ENCODE results near the gene PCNT.

PCNT gene

DNA sequence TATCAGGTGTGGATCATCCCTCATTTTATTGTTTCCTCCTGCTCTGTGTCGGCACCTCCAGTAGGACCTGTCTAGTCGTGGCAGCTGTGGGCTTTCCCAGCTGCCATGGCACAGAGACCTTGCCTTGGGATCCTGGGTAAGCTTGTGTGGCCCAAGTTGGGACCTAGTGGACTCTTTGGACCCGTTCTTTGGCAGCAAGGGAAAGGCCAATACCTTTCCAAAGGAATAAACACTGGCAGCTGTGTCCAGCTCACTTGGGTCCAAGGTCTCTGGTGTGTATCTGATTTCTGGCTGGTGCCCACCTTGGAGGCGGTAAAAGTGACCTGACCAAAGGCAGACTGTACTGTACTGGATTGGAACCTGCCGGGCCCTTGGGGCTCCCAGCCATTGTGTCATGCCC is 156.5 kb downstream of the PCNT start:
- no peak for TF ChIP-seq CTCF (IDR thresholded peaks at IDR 0.05; ENCODE audit: borderline replicate concordance, insufficient read depth, low read depth, low read length)
- no peak overlapping the region for H3K4me3 ChIP-seq (ENCODE audit: low read depth, low read length)

GRCh38 chr21:46482225-46482845 is 158.4 kb downstream of the PCNT start:
- no peak overlapping the region for H3K4me3 ChIP-seq (ENCODE audit: low read depth, low read length)
- TF ChIP-seq CTCF (IDR thresholded peaks at IDR 0.05; ENCODE audit: borderline replicate concordance, insufficient read depth, low read depth, low read length), result no peak

- no peak for TF ChIP-seq CTCF (IDR thresholded peaks at IDR 0.05; ENCODE audit: borderline replicate concordance, insufficient read depth, low read depth, low read length)
- H3K4me3 ChIP-seq (ENCODE audit: low read depth, low read length), result no peak overlapping the region
Observed at GRCh38 chr21:46482846-46483231, 158.9 kb downstream of the PCNT start.

DNA sequence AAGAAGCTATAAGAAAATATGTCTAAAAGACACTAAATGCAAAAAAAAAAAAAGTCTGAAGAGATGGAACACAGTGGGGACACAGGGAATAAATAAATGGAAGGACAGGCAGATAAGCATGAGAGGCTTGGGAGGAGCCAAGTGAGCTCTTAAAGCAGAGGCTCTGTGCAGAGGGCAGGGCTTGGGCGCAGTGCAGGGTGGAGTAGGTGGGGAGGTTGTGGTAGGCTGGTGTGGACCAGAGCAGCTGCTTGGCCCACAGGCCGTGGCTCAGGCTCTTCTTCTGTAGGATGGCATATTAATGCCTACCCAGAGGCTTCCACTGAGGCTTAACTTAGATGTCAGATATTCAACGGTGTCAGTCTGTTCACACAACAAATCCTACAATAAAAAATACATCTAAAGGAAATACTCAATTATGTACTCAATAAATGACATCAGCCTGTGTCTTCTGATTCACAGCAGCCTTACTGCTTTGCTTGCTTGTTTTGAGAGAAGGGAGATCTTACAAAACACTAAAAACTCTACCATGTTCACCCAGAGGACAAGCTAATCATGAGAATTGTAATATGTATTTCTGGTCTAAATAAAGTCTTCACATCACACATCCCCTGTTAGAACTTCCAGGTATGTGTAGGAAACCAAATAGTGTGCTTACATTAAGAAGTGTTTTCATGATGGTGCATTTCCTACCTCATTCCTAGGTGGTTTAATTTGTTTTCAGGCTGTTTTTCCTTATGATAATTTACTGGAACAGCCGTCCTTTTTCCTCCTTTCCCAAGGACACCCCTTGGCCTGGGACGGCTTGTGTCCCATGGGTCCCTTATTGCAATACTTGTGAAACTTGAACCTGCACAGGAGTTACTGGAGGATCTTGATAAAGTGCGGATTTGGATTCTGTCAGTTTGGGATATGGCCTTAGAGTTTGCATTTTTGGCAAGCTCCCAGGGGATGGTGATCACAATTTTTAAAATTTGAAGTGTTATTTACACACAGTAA is 159.6 kb downstream of the PCNT start:
- H3K4me3 ChIP-seq (ENCODE audit: low read depth, low read length), result no peak overlapping the region
- no peak for TF ChIP-seq CTCF (IDR thresholded peaks at IDR 0.05; ENCODE audit: borderline replicate concordance, insufficient read depth, low read depth, low read length)

DNA sequence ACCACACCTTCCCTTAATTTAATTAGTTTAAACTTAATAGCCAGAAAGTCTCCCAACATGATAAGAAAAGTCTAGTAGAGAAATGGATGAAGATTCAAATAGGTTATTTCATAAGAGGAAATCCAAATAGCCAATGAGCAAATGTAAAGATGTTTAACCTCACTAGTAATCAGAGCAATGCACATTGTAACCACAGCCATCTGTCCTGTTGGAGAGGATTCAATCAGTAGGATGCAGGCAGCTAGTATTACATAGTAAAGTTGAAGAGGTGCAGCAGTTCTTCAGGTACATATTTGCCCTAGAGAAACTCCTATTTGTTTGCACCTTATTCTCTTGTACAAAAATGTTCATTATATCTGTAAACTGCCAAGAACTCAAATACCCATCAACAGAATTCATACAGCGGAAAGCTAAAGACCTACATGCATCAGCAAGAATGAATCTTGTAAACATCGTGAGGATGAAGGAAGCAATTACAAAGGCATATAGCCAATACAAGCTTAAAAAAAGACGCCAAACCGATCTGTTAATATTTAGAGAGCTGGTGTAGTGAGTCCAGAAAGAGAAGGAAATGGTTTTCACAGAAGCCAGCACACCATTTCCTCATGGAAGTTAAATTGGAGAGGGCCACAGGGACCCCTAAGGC is 162.6 kb downstream of the PCNT start:
- TF ChIP-seq CTCF (IDR thresholded peaks at IDR 0.05; ENCODE audit: borderline replicate concordance, insufficient read depth, low read depth, low read length), result no peak
- H3K4me3 ChIP-seq (ENCODE audit: low read depth, low read length), result no peak overlapping the region

GRCh38 chr21:46489162-46489663 is 165.3 kb downstream of the PCNT start:
- TF ChIP-seq CTCF (IDR thresholded peaks at IDR 0.05; ENCODE audit: borderline replicate concordance, insufficient read depth, low read depth, low read length), result no peak
- no peak overlapping the region for H3K4me3 ChIP-seq (ENCODE audit: low read depth, low read length)

Data from GM12875 (cell line).